GM19467 (cell line): ENCODE measurements around the gene CCDC15.
"Not testable (repeated sequence)": the region's sequence is repeated elsewhere in the genome, so short reads cannot be mapped to it uniquely, and the experiment has no call there.

Experiments
- ATAC-seq: cut with Tn5 transposase; IDR thresholded peaks from one replicate; pipeline ENCODE4 v1.9.1; 2021; ENCODE audit warnings: mild to moderate bottlenecking, moderate library complexity; ENCODE audit not compliant: unreplicated experiment

Gene CCDC15

DNA sequence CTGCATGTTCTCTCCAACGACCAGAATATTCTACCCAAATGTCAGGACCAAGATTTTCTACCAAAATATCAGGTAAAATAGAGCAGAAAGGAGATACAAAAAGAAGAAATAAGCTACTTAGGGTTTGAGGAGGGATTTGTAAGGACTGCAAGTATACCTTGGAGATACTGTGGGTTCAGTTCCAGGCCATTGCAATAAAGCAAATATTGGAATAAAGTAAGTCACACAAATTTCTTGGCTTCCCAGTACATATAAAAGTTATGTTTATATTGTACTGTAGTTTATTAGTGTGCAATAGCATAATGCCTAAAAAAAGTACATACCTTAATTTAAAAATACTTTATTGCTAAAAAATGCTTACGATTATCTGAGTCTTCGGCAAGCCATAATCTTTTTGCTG is 34.1 kb downstream of the CCDC15 start:
- no peak for ATAC-seq

DNA sequence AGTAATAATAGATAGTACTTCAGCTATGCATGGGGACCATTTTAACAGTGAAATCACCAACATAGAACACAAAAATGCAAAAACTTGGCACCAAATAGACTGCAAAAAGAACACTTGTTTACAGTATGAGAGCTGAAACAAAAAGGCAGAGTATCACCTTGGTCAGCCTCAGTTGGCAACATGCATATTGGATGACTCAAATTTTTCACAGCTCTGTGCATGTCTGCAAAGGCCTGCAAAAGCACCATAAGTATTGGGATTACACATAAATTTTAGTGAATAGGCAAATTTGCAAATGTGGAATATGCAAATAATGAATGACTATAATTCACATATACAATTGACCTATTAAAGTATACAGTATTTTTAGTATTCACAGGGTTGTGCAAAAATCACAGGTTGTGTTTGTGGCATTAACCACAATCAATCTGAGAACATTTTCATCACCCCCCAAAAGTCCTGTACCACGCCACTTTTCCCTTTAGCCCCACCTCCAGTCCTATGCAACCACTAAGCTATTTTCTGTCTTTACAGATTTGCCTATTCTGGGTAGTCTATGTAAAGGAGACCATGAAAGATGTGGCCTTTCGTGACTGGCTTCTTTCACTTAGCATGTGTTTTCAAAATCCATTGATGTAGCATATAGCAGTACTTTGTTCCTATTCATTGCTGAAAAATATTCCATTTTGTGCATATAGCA is 47.2 kb downstream of the CCDC15 start:
- no peak for ATAC-seq

DNA sequence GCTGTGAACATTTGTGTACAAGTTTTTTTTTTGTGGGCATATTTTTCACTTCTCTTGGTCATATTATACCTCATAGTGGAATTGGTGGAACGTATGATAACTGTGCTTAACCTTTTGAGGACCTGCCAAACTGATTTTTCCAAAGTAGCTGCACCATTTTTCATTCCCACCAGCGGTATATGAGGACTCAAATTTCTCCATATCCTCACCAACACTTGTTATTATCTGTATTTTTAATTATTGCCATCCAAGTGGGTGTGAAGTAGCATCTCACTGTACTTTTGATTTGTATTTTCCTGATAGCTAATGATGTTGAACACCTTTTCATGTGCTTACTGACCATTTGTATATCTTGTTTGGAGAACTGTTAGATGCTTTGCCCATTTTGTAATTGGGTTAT is 47.8 kb downstream of the CCDC15 start:
- no peak for ATAC-seq

DNA sequence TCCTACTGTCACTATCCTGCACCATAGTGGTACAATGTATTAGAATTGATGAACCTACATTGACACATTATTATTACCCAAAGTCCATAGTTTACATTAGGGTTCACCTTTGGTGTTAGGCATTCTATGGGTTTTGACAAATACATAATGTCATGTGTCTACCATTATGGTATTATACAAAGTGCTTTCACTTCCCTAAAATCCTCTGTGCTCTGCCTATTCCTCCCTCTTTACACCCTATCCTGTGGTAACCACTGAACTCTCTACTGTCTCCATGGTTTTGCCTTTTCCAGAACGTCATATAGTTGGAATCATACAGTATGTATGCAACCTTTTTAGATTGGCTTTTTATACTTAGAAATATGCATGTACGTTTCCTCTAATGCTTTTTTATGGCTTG is 51.5 kb downstream of the CCDC15 start:
- no peak for ATAC-seq

DNA sequence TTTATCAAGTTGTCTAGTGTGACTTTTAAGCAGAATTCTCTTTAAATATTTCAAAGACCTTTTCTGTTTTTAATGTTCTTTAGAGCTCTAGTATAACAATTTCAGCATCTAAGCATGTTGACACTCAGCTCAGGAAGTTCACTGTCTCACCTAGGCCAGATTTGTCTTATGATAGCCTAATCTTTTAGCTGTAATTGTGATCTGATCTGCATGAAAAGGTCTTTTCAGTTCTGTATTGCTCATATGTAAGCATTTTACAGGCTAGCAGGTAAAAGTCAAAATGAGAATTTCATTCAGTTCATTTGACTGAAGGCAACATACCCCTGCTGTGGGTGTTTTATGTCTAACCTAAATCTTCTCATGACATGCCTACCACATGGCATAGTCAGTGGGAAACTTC is 62.4 kb downstream of the CCDC15 start:
- ATAC-seq = no peak

DNA sequence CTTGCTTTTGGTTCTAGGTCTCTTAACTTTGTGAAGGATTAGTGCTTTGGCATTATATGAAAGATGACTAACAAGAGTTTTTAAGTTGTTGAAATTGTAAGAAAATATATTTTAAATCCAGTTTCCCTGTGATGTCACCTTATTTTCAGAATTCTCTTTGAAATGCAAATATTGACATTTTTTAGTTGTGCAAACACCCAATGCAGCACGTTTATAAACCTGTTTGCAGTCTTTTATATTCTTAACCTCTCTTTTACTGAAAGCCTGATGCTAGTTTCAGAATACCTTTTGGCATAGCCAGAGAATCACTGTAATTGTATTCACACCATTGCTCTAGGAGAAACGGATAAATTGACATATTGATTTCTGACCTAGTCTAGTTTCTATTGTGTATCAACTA is 66.3 kb downstream of the CCDC15 start:
- ATAC-seq = no peak

DNA sequence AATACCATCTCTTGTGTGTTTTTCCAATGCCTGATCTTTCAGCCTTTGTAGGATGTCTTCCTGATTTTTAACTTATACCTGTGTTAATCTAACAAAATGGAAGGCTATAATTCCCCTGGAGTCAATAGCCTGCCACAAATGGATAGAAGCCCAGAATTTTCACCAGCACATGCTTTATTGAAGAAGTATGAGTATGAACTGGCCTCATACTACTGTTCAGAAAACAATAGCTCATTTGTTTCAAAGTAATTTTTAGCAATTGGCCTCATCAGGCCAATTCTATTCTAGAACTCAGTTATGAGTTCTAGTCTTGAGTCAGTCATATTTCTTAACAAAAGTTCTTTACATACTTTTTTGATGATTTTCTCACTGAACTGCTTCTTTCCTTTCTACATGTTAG is 68.5 kb downstream of the CCDC15 start:
- no peak for ATAC-seq

DNA sequence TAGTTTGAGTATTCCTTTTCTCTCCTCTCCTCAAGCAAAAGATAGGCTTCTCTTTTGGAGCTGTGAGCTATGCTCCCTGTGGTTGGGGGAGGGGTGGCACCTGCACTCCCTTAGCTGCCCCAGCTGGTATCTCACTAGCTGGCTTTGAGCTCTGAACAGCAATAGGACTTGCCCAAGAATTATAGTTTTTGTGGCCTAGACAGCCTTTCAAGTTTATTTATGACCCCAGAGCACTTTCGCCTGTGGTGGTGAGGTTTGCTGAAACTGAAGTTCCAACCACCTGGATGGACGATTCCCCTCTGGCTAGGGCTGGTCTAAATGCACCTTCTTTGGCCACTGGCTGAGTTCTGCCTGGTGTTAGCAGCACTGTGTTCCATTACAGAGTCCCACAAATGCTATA is 72.0 kb downstream of the CCDC15 start:
- no peak for ATAC-seq

DNA sequence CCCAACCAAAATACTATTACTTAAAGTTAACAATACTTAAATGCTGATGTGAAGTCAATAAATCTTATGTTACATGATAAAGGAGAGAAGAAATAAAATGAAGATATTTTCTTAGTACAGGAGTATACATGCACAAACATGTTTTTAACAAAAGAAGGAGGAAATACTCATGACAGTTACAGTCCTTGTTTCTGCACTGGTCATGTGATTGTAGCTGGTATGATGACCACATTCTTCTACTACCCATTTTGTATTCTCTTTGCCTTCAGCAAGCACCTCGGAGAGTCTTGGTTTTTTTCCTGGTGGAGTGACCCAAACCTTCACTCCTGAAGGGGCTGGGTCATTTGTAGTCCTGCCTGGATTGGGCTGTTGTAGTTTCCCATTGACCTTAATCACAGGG is 75.4 kb downstream of the CCDC15 start:
- not testable (repeated sequence) for ATAC-seq

DNA sequence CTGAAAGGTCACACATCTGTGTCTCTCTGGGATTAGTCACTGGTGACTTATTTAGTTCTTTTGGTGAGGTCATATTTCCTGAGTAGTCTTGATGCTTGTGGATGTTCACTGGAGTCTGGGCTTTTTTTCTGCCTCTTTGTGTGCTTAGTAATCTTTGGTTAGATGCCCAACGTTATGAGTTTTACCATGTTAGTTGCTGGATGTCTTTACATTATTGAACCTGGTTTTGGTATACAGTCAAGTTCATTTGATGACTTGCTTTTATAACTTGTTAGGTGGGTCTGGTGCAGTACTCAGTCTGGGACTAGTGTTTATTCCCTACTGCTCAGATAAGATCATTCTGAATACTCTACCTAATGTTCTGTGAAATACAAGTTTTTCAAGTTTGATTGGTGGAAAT is 82.9 kb downstream of the CCDC15 start:
- no peak for ATAC-seq

DNA sequence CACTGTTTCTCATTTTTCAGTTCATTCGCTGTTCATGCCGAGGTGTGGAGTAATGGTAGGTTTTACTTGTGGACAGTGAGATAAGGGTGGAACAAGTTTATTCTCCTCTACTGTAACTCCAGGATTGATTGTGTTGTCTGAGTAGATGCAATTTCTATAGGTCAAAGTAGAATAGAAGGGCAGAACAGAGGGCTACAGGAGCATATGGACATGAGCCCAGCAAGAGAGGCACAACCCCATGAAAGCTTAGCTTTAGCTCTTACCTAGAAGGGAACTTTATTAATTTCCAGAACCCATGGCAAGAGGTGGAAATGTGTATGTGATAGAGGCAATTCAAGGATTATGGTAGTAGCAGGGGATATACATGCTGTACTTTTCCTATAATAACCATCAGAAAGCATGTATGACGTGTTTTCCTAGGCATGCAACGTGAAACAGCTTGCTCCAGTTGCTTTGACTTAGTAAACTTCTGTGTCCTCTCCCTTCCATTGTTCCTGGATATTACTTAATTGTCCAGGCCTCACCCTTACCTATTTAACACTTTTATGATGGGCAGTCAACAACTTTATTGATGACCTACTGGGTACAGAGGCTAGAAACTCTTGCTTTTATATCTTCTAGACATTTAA is 95.3 kb downstream of the CCDC15 start:
- ATAC-seq = no peak

DNA sequence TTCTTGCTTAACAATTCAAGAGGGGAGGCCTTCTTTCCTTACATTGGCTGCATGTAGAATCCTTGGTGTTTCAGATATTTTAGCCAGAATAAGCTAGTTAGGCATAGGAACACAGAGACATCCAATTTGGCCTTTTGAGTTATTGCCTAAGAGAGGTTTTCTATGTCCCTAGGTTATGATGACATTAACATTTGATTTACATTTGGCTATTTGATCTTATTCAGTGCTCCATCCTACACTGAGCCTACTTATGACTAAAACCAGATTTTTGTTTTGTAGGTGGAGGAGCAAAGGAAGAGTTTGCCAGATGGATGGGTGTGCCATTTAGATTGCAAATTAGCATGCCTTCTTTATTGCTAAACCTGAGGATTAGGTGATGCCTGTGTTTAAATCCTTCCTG is 98.0 kb downstream of the CCDC15 start:
- ATAC-seq = no peak

DNA sequence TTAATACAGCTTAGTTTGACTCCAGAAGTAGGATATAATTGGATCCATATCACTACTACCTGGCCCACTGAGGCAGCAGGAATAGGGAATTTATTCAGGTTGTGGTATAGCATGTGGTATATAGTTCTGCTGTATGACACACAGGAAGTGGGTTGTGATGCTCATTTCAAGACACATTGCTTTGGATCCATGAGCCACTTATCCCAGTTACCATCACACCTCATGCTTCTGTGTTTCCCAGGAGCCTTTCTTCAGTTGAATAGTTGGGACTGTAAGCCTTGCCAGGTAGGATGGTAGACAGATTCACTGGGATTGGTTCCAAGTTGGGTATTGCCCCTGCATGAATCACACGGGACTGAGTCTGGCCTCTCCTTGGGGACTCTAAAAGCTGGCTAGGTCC is 99.2 kb downstream of the CCDC15 start:
- ATAC-seq = no peak

DNA sequence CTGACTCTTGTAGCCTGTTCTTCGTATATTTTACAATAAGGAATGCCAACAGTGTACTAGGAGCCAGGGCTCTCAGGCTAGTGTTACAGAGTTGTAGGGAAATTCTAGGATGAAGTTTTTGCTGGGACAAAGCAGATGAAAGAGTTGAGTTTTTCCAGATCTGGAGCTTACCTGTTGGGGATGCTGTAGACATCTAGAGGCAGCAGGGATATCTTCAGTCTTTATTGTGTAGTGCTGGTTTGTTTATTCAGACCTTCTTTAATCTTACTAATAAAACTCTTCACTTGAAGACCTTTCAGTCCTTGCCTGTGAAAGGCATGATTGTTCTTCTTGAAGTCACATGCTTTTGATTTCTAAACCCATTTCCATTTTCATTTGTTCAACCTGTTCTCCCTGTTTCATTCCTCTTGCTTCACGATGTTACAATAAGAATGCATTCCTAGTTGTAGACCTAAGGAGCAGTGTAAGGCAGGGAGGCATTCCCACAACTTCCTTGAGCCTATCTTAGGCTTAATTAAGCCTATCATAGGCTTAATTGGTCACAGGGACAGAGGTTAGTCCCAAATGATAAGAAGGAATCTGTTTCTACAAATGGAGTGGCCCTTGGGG is 101.2 kb downstream of the CCDC15 start:
- ATAC-seq = no peak

DNA sequence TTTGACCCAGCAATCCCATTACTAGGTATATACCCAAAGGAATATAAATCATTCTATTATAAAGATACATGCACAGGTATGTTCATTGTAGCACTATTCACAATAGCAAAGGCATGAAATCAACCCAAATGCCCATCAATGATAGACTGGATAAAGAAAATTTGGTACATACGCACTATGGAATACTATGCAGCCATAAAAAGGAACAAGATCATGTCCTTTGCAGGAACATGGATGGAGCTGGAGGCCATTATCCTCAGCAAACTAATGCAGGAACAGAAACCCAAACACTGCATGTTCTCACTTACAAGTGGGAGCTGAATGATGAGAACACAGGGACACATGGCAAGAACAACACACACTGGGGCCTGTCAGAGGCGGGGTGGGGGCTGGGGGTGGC is 102.1 kb downstream of the CCDC15 start:
- ATAC-seq = not testable (repeated sequence)

DNA sequence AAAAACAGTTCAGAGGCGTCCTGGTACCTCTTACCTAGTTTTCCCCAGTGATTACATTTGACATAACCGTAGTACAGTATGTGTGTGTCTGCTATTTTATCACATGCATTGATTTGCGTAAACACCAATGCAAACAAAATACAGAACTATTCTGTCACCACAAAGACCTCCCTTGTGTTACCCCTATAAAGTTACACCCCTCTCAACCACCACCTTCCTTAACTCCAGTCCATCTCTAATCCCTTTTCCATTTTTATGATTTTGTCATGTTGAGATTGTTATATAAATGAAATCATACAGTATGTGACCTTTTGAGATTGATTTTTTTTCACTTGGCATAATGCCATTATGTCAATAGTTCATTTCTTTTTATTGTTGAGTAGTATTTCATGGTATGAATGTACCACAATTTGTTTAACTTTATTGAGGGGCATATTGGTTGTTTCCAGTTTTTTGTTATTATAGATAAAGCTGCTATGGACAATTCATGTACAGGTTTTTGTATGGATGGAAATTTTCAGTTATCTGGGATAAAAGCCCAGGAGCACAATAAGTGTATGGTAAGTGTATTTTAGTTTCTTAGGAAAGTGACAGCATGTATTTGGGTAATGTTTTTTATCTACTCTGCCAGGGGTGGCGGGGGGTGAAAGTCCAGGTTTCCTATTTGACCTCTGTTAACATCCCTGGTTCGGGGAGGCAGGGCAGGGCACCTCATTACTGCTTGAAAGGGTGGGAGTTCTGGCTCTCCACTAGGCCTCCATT is 103.1 kb downstream of the CCDC15 start:
- ATAC-seq = no peak

DNA sequence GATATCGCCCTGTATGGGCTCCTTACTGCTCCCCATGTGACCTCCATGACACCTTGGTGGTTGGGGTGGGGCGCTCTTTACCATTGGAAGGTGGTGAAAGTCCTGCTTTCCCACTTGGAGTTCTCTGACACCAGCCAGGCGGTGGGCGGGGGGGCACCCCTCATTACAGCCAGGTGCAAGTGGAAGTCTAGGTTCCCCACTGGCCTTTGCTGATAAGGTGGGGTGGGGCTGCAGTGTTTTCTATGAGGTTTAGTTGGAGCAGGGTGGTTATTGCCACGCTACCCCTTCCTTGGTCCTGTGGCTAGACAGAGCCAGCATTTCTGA is 103.7 kb downstream of the CCDC15 start:
- ATAC-seq = no peak

DNA sequence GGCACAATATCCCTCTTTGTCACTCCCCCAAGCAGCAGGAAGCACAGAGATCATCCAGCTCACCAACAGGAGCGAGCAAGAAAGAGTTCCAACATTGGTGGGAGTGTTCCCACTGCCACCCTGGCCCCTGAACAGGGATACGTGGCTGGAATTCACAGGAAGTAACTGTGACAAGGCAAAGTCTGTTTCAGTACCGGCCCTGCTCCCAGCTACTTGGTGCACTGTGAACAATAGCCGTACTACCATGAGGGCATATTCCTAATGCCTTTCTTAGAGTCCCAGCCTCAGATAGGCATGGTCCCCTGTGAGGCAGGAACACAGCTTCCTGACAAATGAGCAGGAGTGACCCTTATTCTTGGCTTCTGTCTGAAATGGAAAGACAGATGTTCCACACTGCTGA is 107.3 kb downstream of the CCDC15 start:
- ATAC-seq = no peak

DNA sequence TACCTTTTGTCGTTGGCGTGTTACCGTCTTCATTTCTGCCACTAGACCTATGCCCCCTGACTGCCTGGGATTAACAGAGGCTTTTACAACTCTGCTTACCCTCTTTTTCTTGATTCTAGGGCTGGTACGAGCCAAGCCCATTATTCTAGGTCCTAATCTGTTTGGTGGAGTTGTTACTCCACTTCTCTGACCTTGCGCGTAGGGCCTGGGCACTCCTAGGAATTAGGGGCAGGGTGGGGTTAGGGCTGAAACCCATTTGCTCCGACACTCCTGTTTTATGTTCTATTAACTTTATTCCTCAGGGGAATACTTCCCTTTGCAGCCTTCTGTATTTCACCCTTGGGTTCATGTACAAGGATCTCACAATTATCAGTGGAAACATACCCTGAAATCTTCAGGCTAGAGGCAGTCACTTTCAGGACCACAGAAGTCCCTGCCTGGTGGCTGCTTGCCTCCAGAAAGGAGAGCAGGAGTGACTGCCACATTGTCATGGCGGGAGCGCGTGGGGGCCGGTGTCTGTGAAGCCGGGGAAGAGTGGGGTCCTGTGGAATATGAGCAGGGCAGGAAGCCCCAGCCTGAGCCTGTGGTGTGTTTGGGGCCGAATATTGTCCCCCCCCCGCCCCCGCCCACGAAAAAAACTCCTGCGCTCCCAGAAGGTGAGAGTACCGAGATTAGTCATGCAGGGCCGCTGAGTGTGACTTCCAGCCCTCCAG is 108.4 kb downstream of the CCDC15 start:
- no peak for ATAC-seq

DNA sequence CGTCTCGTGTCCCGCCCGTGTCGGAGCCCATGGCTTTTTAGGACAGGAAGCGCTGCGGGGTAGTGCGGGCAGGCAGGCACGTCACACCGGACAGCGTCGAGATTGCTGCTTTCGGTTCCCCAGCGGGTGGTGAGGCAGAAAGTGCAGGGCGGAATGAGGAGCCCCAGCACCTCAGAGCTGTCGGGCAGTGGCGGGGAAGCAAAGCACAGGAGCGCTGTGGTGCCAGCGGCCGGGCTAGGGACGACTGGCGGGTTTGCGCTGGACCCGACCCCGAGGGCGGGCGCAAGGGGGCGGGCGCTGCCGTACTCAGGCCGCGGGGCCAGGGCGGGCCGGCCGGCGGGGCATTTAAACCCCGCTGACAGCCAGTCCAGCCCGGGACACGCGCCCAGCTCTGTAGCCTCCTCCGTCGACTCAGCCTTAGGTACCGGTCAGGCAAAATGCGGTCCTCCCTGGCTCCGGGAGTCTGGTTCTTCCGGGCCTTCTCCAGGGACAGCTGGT is 109.0 kb downstream of the CCDC15 start, which contains the start of gene SLC37A2:
SLC37A2 (plus strand) TSS at position 375 of the 498 bp plus-strand sequence; CDS start at position 438, 63 bp downstream.
- peak; percentile 91 for ATAC-seq
